PC-3 (cell line): ENCODE results near the gene XG. TPM values are rescaled to one million over a fixed set of nuclear protein-coding genes. Genes with fewer than 3 reads are reported as not detected.

Experiments used
- ATAC-seq: fragments of 200-7000 bp; cut with Tn5 transposase; 2 replicates; pipeline ENCODE4 v1.9.1; 2020; ENCODE audit warnings: mild to moderate bottlenecking, moderate library complexity
- BruUV-seq: library from RNA; stranded (reverse); fragments of 400-500 nt; replicated peaks from 2 replicates; lab custom pipeline; 2021; lab: Mats Ljungman, UMichigan
- CTCF ChIA-PET: fragments of 300-600 bp; sonication (Branson Sonifier 250); formaldehyde crosslinking; loops from one replicate; lab custom pipeline; 2022; ENCODE audit warnings: antibody characterized with exemption; lab: Charles Lee
- POLR2A ChIA-PET: fragments of 300-600 bp; sonication (Branson Sonifier 250); formaldehyde crosslinking; loops from one replicate; lab custom pipeline; 2022; ENCODE audit warnings: antibody characterized with exemption; ENCODE audit not compliant: unreplicated experiment; lab: Charles Lee
- DNase-seq: peaks from one replicate; pipeline ENCODE4 v3.0.0-alpha.2; 2015
- H2AFZ ChIP-seq: fragments of 300-600 bp; sonication (generic); 2 replicates; pipeline ENCODE4 v1.6.0; 2016; ENCODE audit warnings: antibody characterized with exemption, low read length
- H3F3A ChIP-seq: fragments of 300-600 bp; sonication (generic); one replicate; pipeline ENCODE4 v1.6.0; 2017; ENCODE audit warnings: antibody characterized with exemption, low read length, control low read depth, mild to moderate bottlenecking; ENCODE audit not compliant: unreplicated experiment
- H3K27ac ChIP-seq: fragments of 300-600 bp; sonication (generic); 2 replicates; pipeline ENCODE4 v1.5.1; 2016; ENCODE audit warnings: mild to moderate bottlenecking, low read length
- H3K27me3 ChIP-seq: fragments of 300-600 bp; sonication (generic); 2 replicates; pipeline ENCODE4 v1.6.1; 2016; ENCODE audit warnings: low read length, mixed read lengths
- H3K36me3 ChIP-seq: fragments of 300-600 bp; sonication (generic); 2 replicates; pipeline ENCODE4 v1.6.1; 2016; ENCODE audit warnings: low read depth, mixed run types, low read length, mixed read lengths
- H3K4me1 ChIP-seq: fragments of 300-600 bp; sonication (generic); 2 replicates; pipeline ENCODE4 v1.5.1; 2016; ENCODE audit warnings: low read length; ENCODE audit not compliant: insufficient read depth
- H3K4me2 ChIP-seq: fragments of 300-600 bp; sonication (generic); 2 replicates; pipeline ENCODE4 v1.6.0; 2016; ENCODE audit warnings: low read length
- H3K4me3 ChIP-seq: fragments of 300-600 bp; sonication (generic); 2 replicates; pipeline ENCODE4 v1.5.1; 2016; ENCODE audit warnings: mild to moderate bottlenecking, low read length, mixed read lengths
- H3K79me2 ChIP-seq: fragments of 300-600 bp; sonication (generic); 2 replicates; pipeline ENCODE4 v1.6.1; 2017; ENCODE audit warnings: low read length, mixed read lengths
- H3K9ac ChIP-seq: fragments of 300-600 bp; sonication (generic); 2 replicates; pipeline ENCODE4 v1.6.0; 2016; ENCODE audit warnings: mild to moderate bottlenecking, low read length
- H3K9me2 ChIP-seq: fragments of 300-600 bp; sonication (generic); replicated peaks from 2 replicates; pipeline ENCODE4 v1.6.1; 2016; ENCODE audit warnings: mixed run types, low read length, mixed read lengths
- H3K9me3 ChIP-seq: fragments of 300-600 bp; sonication (generic); 2 replicates; pipeline ENCODE4 v1.6.1; 2016; ENCODE audit warnings: low read length, mixed read lengths
- H4K20me1 ChIP-seq: fragments of 300-600 bp; sonication (generic); 2 replicates; pipeline ENCODE4 v1.6.1; 2016; ENCODE audit warnings: low read length, mixed read lengths
- CTCF ChIP-seq: fragments of 300-600 bp; sonication (generic); conservative IDR thresholded peaks from 2 replicates; pipeline ENCODE4 v1.5.1; 2017; ENCODE audit warnings: antibody characterized with exemption, low read depth, mild to moderate bottlenecking, low read length
- EZH2 ChIP-seq: fragments of 300-600 bp; sonication (generic); IDR thresholded peaks from one replicate; pipeline ENCODE4 v1.6.1; 2017; ENCODE audit warnings: antibody characterized with exemption, mild to moderate bottlenecking, low read length; ENCODE audit not compliant: unreplicated experiment
- EZH2phosphoT487 ChIP-seq: fragments of 300-600 bp; sonication (generic); IDR thresholded peaks from 2 replicates; pipeline ENCODE4 v1.6.1; 2018; ENCODE audit warnings: mild to moderate bottlenecking, antibody characterized with exemption, low read length, borderline replicate concordance
- intact Hi-C: fragments of 100-400 bp; cut with micrococcal nuclease; formaldehyde crosslinking; loops from 2 replicates; pipeline ENCODE4 v1.9.0; 2023
- total RNA-seq: library from RNA; depleted of rRNA; stranded (reverse); fragments of >200 nt; gene quantifications from 2 replicates; pipeline ENCODE4 v1.2.3, GENCODE V29; 2014

Gene XG
- total RNA-seq, 1 experiment from 2014 or later, result not detected

- Histone ChIP-seq H3K4me2 (peak overlapping the region; percentile 81), H3K27ac (peak overlapping the region; percentile 98), H3K79me2 (peaks cover 76% of the 10 kb centered on the region), H3K9me3 (no peaks in the 10 kb centered on the region), H3F3A (no peaks in the 10 kb centered on the region), H3K4me3 (peak overlapping the region; percentile 46; the same call in 1 of the 2 replicates), H3K36me3 (no peaks in the 10 kb centered on the region), H3K9me2 (no peaks in the 10 kb centered on the region), H3K9ac (peak overlapping the region; percentile 74), H2AFZ (no peak overlapping the region), H3K27me3 (no peaks in the 10 kb centered on the region), H4K20me1 (no peaks in the 10 kb centered on the region), H3K4me1 (peaks cover 44% of the 10 kb centered on the region)
- CTCF ChIA-PET, result no interaction called here
- no peak for TF ChIP-seq CTCF
- TF ChIP-seq EZH2phosphoT487, result no peak
- TF ChIP-seq EZH2, result no peak
- POLR2A ChIA-PET, result no interaction called here
- ATAC-seq (peak; percentile 75), DNase-seq (peak; percentile 94)
- no TSS peak for BruUV-seq
- intact Hi-C loops, result loop anchor here (1.0 to 5.0 kb wide), 3 partner anchors 11 to 65 kb away; partner anchors contain the start of gene CD99
Measured at GRCh38 chrX:2707334-2707760, 44.5 kb upstream of the XG start.

- H3F3A ChIP-seq, result no peaks in the 10 kb centered on the region
- no peak overlapping the region for H2AFZ ChIP-seq
- no peak for TF ChIP-seq CTCF
- no peak for TF ChIP-seq EZH2
- no peak for TF ChIP-seq EZH2phosphoT487
- peak overlapping the region; percentile 81 for H3K4me2 ChIP-seq
- no peaks in the 10 kb centered on the region for H3K9me2 ChIP-seq
- POLR2A ChIA-PET, result no interaction called here
- intact Hi-C loops, result loop anchor here (5.0 kb wide), 1 partner anchor 66 kb away; no protein-coding TSS in a partner anchor
- peak overlapping the region; percentile 67 for H3K9ac ChIP-seq
- CTCF ChIA-PET, result no interaction called here
- no TSS peak for BruUV-seq
- H3K4me3 ChIP-seq, result no peak overlapping the region; the same call in 1 of the 2 replicates
- DNase-seq (peak; percentile 13), ATAC-seq (peak; percentile 5; the same call in 1 of the 2 replicates)
- H3K36me3 ChIP-seq, result peaks cover 4% of the 10 kb centered on the region; the same call in 1 of the 2 replicates
- H3K79me2 ChIP-seq, result peaks cover 76% of the 10 kb centered on the region
- H3K27me3 ChIP-seq, result no peaks in the 10 kb centered on the region
- H3K27ac ChIP-seq, result peak overlapping the region; percentile 98
- no peaks in the 10 kb centered on the region for H4K20me1 ChIP-seq
- peaks cover 44% of the 10 kb centered on the region for H3K4me1 ChIP-seq
- H3K9me3 ChIP-seq, result no peaks in the 10 kb centered on the region
Measured at GRCh38 chrX:2708021-2708420, 43.8 kb upstream of the XG start.

- Histone ChIP-seq H3K4me1 (peaks cover 44% of the 10 kb centered on the region), H3K9ac (no peak overlapping the region; the same call in 1 of the 2 replicates), H3F3A (no peaks in the 10 kb centered on the region), H4K20me1 (no peaks in the 10 kb centered on the region), H3K27me3 (no peaks in the 10 kb centered on the region), H3K9me2 (no peaks in the 10 kb centered on the region), H3K79me2 (peaks cover 76% of the 10 kb centered on the region), H3K27ac (peak overlapping the region; percentile 98), H3K9me3 (no peaks in the 10 kb centered on the region), H2AFZ (no peak overlapping the region), H3K4me2 (peak overlapping the region; percentile 81; the same call in 1 of the 2 replicates), H3K36me3 (peaks cover 7% of the 10 kb centered on the region; the same call in 1 of the 2 replicates), H3K4me3 (no peak overlapping the region)
- no peak for ATAC-seq
- DNase-seq, result no peak
- BruUV-seq, result no TSS peak
- TF ChIP-seq CTCF (no peak), EZH2phosphoT487 (no peak), EZH2 (no peak)
- POLR2A ChIA-PET, result no interaction called here
- intact Hi-C loops, result loop anchor here (5.0 kb wide), 1 partner anchor 66 kb away; no protein-coding TSS in a partner anchor
- CTCF ChIA-PET, result no interaction called here
Measured at GRCh38 chrX:2708592-2709188, 43.1 kb upstream of the XG start.
